K562 (cell line): ENCODE measurements around the gene JMJD1C. TPM values are rescaled to one million over a fixed set of nuclear protein-coding genes. Genes with fewer than 3 reads are reported as not detected.
A peak's percentile ranks its signal among the peaks of the same experiment; 100 is the strongest.

Source experiments
- AFF4 ChIP-seq: sonication (generic); formaldehyde crosslinking; IDR thresholded peaks from 2 replicates; pipeline ENCODE4 v1.8.0; 2023; ENCODE audit warnings: mild to moderate bottlenecking, missing genetic modification reagents
- BCOR ChIP-seq: fragments of 450-650 bp; IDR thresholded peaks from 2 replicates; pipeline ENCODE4 v1.6.1; 2016
- CC2D1A ChIP-seq: fragments of 450-650 bp; IDR thresholded peaks from 2 replicates; pipeline ENCODE4 v1.6.1; 2017; ENCODE audit warnings: mild to moderate bottlenecking
- E4F1 ChIP-seq: fragments of 250-450 bp; sonication (Bioruptor Pico); IDR thresholded peaks from 2 replicates; pipeline ENCODE4 v1.5.0; 2021; ENCODE audit warnings: mild to moderate bottlenecking, borderline replicate concordance
- HLTF ChIP-seq: fragments of 450-650 bp; IDR thresholded peaks from 2 replicates; pipeline ENCODE4 v1.6.1; 2016
- LCOR ChIP-seq: sonication (generic); formaldehyde crosslinking; IDR thresholded peaks from 2 replicates; pipeline ENCODE4 v1.8.0; 2022; ENCODE audit warnings: mild to moderate bottlenecking, missing genetic modification reagents
- MAX ChIP-seq: sonication (generic); formaldehyde crosslinking; IDR thresholded peaks from 2 replicates; pipeline ENCODE4 v1.9.0; 2022; ENCODE audit warnings: mild to moderate bottlenecking, missing genetic modification reagents
- PRDM10 ChIP-seq: fragments of 450-650 bp; IDR thresholded peaks from 2 replicates; pipeline ENCODE4 v1.6.1; 2018; ENCODE audit not compliant: partially characterized antibody
- SMAD4 ChIP-seq: fragments of 250-450 bp; sonication (Bioruptor Pico); conservative IDR thresholded peaks from 2 replicates; pipeline ENCODE4 v1.8.0; 2021; ENCODE audit warnings: inconsistent platforms, mild to moderate bottlenecking, moderate library complexity
- SMARCC2 ChIP-seq: fragments of 450-650 bp; IDR thresholded peaks from 2 replicates; pipeline ENCODE4 v1.6.1; 2017; ENCODE audit warnings: antibody characterized with exemption, moderate library complexity, mild to moderate bottlenecking, low read depth
- SRF ChIP-seq, 2 experiments: fragments of 250-450, 450-650 bp in 1 of 2; sonication (Bioruptor Pico) in 1 of 2; sonication (generic) in 1 of 2; formaldehyde crosslinking; IDR thresholded peaks; 2 replicates each; pipeline versions ENCODE4 v1.5.0 to v1.5.1; 2020 to 2022; ENCODE audit warnings: mild to moderate bottlenecking in 1 of 2, missing genetic modification reagents in 1 of 2
- ZMIZ1 ChIP-seq, 2 experiments: fragments of 150-350 bp in 1 of 2; IDR thresholded peaks; 2 replicates each; pipeline ENCODE4 v1.6.1; 2012 to 2016; ENCODE audit warnings: low read depth in 2 of 2, low read length in 2 of 2, mild to moderate bottlenecking in 1 of 2, moderate library complexity in 1 of 2
- ZNF75A ChIP-seq: fragments of 450-650 bp; formaldehyde crosslinking; IDR thresholded peaks from 2 replicates; pipeline ENCODE4 v1.4.0; 2020; ENCODE audit warnings: mild to moderate bottlenecking
- ZSCAN32 ChIP-seq: fragments of 450-650 bp; formaldehyde crosslinking; IDR thresholded peaks from 2 replicates; pipeline ENCODE4 v1.4.0; 2020; ENCODE audit warnings: mild to moderate bottlenecking, moderate library complexity
- polyA plus RNA-seq, 8 experiments: library from polyadenylated mRNA; depleted of rRNA in 4 of 8; stranded (reverse) in 5 of 8; unstranded in 3 of 8; fragments of >200 nt; fragmentation: Nextera tagmentation in 2 of 8; fragmentation: Illumina TruSeq in 1 of 8; extraction: Ambion mirVana in 2 of 8; extraction: Trizol in 1 of 8; gene quantifications; 2 replicates each; pipeline versions ENCODE4 v1.2.1 to v1.2.3, GENCODE V29; 2011 to 2014; ENCODE audit warnings: inconsistent platforms in 1 of 8, missing spikeins in 1 of 8
- total RNA-seq, 7 experiments: library from RNA; depleted of rRNA in 6 of 7; stranded (reverse); fragments of >200 nt in 6 of 7; fragmentation: Illumina TruSeq in 2 of 7; extraction: Trizol in 2 of 7; gene quantifications; 2 replicates each; pipeline versions ENCODE4 v1.2.1 to v1.2.3, GENCODE V29; 2011 to 2021; ENCODE audit warnings: low replicate concordance in 1 of 7

The JMJD1C gene
- total and polyA plus RNA-seq, 9 of the 15 experiments (the other 6 are each of a cell fraction or from before 2014, with no cell fraction given): 25.3 to 68.0 (median 47.2) TPM

- TF ChIP-seq E4F1 (no peak), SRF (CRISPR knock-in tag; IDR thresholded peaks at IDR 0.05) (no peak), SMARCC2 (no peak), CC2D1A (peak; percentile 94), LCOR (peak; percentile 92), HLTF (no peak), PRDM10 (no peak), BCOR (no peak), ZMIZ1 (IDR thresholded peaks at IDR 0.05; ENCODE audit: low read depth in 2 of 2, low read length in 2 of 2) (no peak), ZSCAN32 (CRISPR knock-in tag) (0 out of 2 replicates have a peak, but pooled peaks have one; percentile 16), MAX (CRISPR knock-in tag) (no peak), SMAD4 (CRISPR knock-in tag) (no peak), ZNF75A (no peak), AFF4 (CRISPR knock-in tag) (no peak)
Measured at GRCh38 chr10:63132651-63133055, 333.1 kb downstream of the JMJD1C start (continued).
